Endodermal cell (in vitro differentiated cells): ENCODE results near the gene SEMA3D. TPM values are rescaled to one million over a fixed set of nuclear protein-coding genes. Genes with fewer than 3 reads are reported as not detected.

Source experiments
- DNase-seq: peaks from one replicate; pipeline ENCODE4 v3.0.0-alpha.2; 2017
- H3K27ac ChIP-seq: 2 replicates; pipeline ENCODE4 v1.5.1; 2013; ENCODE audit warnings: mild to moderate bottlenecking, low read depth, low read length, moderate library complexity
- H3K27me3 ChIP-seq: 2 replicates; pipeline ENCODE4 v1.6.1; 2013; ENCODE audit warnings: mild to moderate bottlenecking, low read length, moderate library complexity; ENCODE audit not compliant: insufficient read depth, control insufficient read depth, poor library complexity, severe bottlenecking
- H3K36me3 ChIP-seq: 2 replicates; pipeline ENCODE4 v1.7.0; 2013; ENCODE audit warnings: mild to moderate bottlenecking, low read length, moderate library complexity; ENCODE audit not compliant: control insufficient read depth, insufficient read depth
- H3K4me1 ChIP-seq: one replicate; pipeline ENCODE4 v1.7.0; 2013; ENCODE audit warnings: low read length; ENCODE audit not compliant: control insufficient read depth, insufficient read depth
- H3K4me3 ChIP-seq: 2 replicates; pipeline ENCODE4 v1.5.1; 2013; ENCODE audit warnings: mild to moderate bottlenecking, low read length, moderate library complexity
- H3K9ac ChIP-seq: 2 replicates; pipeline ENCODE4 v1.6.1; 2013; ENCODE audit warnings: mild to moderate bottlenecking, low read length, moderate library complexity; ENCODE audit not compliant: poor library complexity, severe bottlenecking; ENCODE audit errors: extremely low read depth
- H3K9me3 ChIP-seq: 2 replicates; pipeline ENCODE4 v1.6.1; 2013; ENCODE audit warnings: mild to moderate bottlenecking, low read length, moderate library complexity; ENCODE audit not compliant: control insufficient read depth
- H3K27ac Mint-ChIP-seq: 2 replicates; pipeline ENCODE4 v1.8.0; 2020; ENCODE audit warnings: mixed read lengths
- H3K27me3 Mint-ChIP-seq: 2 replicates; pipeline ENCODE4 v1.8.0; 2021; ENCODE audit warnings: mild to moderate bottlenecking, mixed read lengths; ENCODE audit not compliant: insufficient read depth
- H3K36me3 Mint-ChIP-seq: 2 replicates; pipeline ENCODE4 v1.8.0; 2020; ENCODE audit warnings: low read depth, mixed read lengths
- H3K4me1 Mint-ChIP-seq: 2 replicates; pipeline ENCODE4 v1.8.0; 2020; ENCODE audit warnings: mixed read lengths
- H3K4me3 Mint-ChIP-seq: 2 replicates; pipeline ENCODE4 v1.8.0; 2020; ENCODE audit warnings: mild to moderate bottlenecking, moderate library complexity, mixed read lengths
- H3K9me3 Mint-ChIP-seq: 2 replicates; pipeline ENCODE4 v1.8.0; 2020; ENCODE audit warnings: mild to moderate bottlenecking, mixed read lengths
- WGBS, 2 experiments: methylation state at CpG; one replicate each; pipeline versions ENCODE4 v1.1.5 to v1.1.7; 2013; ENCODE audit warnings: missing lambda C conversion rate in 2 of 2, mixed read lengths in 1 of 2; ENCODE audit not compliant: insufficient coverage in 1 of 2, insufficient read length in 1 of 2; 5-methylcytosine and 5-hydroxymethylcytosine counted together
- total RNA-seq, 2 donors: library from RNA; stranded (reverse); fragmentation: NEBNext Ultra II Directional in 1 of 2; extraction: Animal tissue kit (Norgen Biotek cat#: 25700) in 1 of 2; gene quantifications; 2 replicates in 1 of 2; 3 replicates in 1 of 2; pipeline ENCODE4 v1.2.1, GENCODE V29; 2021
- TF ChIP-seq, protein P1 (sequence below): fragments of 200-600 bp; sonication (generic); conservative IDR thresholded peaks from 2 replicates; pipeline ENCODE4 v1.5.0; 2021; ENCODE audit warnings: antibody characterized with exemption, mild to moderate bottlenecking

Gene SEMA3D
- total RNA-seq, 2 donors from 2014 or later: 6.5 to 13.9 TPM

DNA sequence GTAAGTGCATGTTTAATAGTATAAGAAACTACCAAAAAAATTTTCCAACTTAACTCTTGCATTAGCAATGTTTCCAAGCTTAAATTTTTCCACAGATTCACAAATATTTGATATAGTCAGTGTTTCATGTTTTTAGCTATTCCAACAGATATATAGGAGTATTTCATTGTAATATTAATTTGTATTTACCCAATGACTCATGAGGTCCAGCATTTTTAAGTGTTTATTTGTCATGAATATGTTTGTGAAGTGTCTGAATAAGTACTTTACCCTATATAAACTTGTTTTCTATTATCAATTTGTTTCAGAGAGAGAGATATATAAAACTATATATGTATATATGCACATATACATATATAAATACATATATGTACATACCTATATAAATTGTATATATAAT, 71.0 kb downstream of the SEMA3D start:
- H3K4me1 ChIP-seq: no peaks in the 10 kb centered on the region
- DNase-seq: no peak
- Mint-ChIP-seq H3K27ac (no peak overlapping the region), H3K4me1 (no peaks in the 10 kb centered on the region), H3K36me3 (no peaks in the 10 kb centered on the region), H3K9me3 (no peaks in the 10 kb centered on the region), H3K4me3 (no peak overlapping the region), H3K27me3 (no peaks in the 10 kb centered on the region)
- no peak overlapping the region for H3K4me3 ChIP-seq
- H3K27ac ChIP-seq: no peak overlapping the region
- H3K36me3 ChIP-seq: peaks cover 1% of the 10 kb centered on the region
- no peaks in the 10 kb centered on the region for H3K27me3 ChIP-seq
- TF ChIP-seq, protein P1, sequence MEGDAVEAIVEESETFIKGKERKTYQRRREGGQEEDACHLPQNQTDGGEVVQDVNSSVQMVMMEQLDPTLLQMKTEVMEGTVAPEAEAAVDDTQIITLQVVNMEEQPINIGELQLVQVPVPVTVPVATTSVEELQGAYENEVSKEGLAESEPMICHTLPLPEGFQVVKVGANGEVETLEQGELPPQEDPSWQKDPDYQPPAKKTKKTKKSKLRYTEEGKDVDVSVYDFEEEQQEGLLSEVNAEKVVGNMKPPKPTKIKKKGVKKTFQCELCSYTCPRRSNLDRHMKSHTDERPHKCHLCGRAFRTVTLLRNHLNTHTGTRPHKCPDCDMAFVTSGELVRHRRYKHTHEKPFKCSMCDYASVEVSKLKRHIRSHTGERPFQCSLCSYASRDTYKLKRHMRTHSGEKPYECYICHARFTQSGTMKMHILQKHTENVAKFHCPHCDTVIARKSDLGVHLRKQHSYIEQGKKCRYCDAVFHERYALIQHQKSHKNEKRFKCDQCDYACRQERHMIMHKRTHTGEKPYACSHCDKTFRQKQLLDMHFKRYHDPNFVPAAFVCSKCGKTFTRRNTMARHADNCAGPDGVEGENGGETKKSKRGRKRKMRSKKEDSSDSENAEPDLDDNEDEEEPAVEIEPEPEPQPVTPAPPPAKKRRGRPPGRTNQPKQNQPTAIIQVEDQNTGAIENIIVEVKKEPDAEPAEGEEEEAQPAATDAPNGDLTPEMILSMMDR: no peak
- H3K9ac ChIP-seq: no peak overlapping the region
- no peaks in the 10 kb centered on the region for H3K9me3 ChIP-seq

- Histone ChIP-seq H3K36me3 (no peaks in the 10 kb centered on the region), H3K4me3 (no peak overlapping the region), H3K9ac (no peak overlapping the region), H3K4me1 (no peaks in the 10 kb centered on the region), H3K27ac (no peak overlapping the region), H3K9me3 (no peaks in the 10 kb centered on the region), H3K27me3 (no peaks in the 10 kb centered on the region)
- DNase-seq: no peak
- WGBS, 2 experiments: 100% methylated on average over 1 to 2 of the region's 2 CpGs
- no peaks in the 10 kb centered on the region for H3K27me3 Mint-ChIP-seq
- TF ChIP-seq, protein P1: no peak
- no peaks in the 10 kb centered on the region for H3K9me3 Mint-ChIP-seq
- no peak overlapping the region for H3K4me3 Mint-ChIP-seq
- H3K36me3 Mint-ChIP-seq: no peaks in the 10 kb centered on the region
- H3K27ac Mint-ChIP-seq: no peak overlapping the region
- no peaks in the 10 kb centered on the region for H3K4me1 Mint-ChIP-seq
Observed at GRCh38 chr7:85115006-85115405, 71.8 kb downstream of the SEMA3D start.

- no peak overlapping the region for H3K4me3 Mint-ChIP-seq
- H3K36me3 ChIP-seq: no peaks in the 10 kb centered on the region
- whole genome bisulfite sequencing, 2 experiments: 87 to 89% methylated on average over 1 to 2 of the region's 4 CpGs
- H3K9me3 ChIP-seq: no peaks in the 10 kb centered on the region
- no peak overlapping the region for H3K4me3 ChIP-seq
- H3K4me1 ChIP-seq: no peaks in the 10 kb centered on the region
- no peak overlapping the region for H3K27ac ChIP-seq
- no peak for DNase-seq
- H3K9me3 Mint-ChIP-seq: no peaks in the 10 kb centered on the region
- no peak overlapping the region for H3K9ac ChIP-seq
- no peaks in the 10 kb centered on the region for H3K4me1 Mint-ChIP-seq
- no peaks in the 10 kb centered on the region for H3K27me3 Mint-ChIP-seq
- TF ChIP-seq, protein P1: no peak
- no peaks in the 10 kb centered on the region for H3K27me3 ChIP-seq
- no peak overlapping the region for H3K27ac Mint-ChIP-seq
- no peaks in the 10 kb centered on the region for H3K36me3 Mint-ChIP-seq
Observed at GRCh38 chr7:85114342-85114741, 72.5 kb downstream of the SEMA3D start.
